Skin epidermis (tissue), 12 donors: ENCODE results near the gene ICA1.
"Not testable (repeated sequence)": the region's sequence is repeated elsewhere in the genome, so short reads cannot be mapped to it uniquely, and the experiment has no call there.

ENCODE experiments used
- H3K27ac ChIP-seq, 21 experiments: fragments of 200-600 bp; sonication (generic) in 11 of 21; one replicate each; pipeline ENCODE4 v1.5.0; 2020; ENCODE audit warnings: mild to moderate bottlenecking in 3 of 21, inconsistent platforms in 2 of 21, moderate library complexity in 2 of 21
- H3K4me3 ChIP-seq, 7 experiments: fragments of 200-600 bp; sonication (generic) in 2 of 7; one replicate each; pipeline ENCODE4 v1.5.0; 2020; ENCODE audit warnings: inconsistent platforms in 2 of 7, mild to moderate bottlenecking in 2 of 7, moderate library complexity in 1 of 7

ICA1 gene

GRCh38 chr7:8261711-8262695 is at the start of gene ICA1:
TSS of gene ICA1 (minus strand) at chr7:8262167. CDS start at chr7:8235926, 26,241 bp downstream.
- H3K27ac ChIP-seq: peak within 1 kb of the TSS in 20 of 21 experiments; percentile 27 to 89 (median 79)
- H3K4me3 ChIP-seq: peak within 1 kb of the TSS; percentile 56 to 77 (median 71)

DNA sequence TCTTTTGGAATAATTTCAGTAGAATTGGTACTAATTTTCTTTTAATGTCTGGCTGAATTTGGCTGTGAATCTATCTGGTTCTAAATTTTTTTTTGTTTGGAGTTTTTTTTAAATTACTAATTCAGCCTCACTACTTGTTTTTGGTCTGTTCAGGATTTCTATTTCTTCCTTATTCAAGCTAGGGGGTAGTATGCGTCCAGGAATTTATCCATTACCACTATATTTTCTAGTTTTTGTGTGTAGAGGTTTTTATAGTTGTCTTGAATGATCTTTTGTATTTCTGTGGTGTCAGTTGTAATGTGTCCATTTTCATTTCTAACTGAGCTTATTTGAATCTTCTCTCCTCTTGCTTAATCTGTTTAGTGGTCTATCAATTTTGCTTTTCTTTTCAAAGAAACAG is 48.9 kb upstream of the ICA1 start:
- H3K27ac ChIP-seq: no peak overlapping the region
- no peak overlapping the region for H3K4me3 ChIP-seq

DNA sequence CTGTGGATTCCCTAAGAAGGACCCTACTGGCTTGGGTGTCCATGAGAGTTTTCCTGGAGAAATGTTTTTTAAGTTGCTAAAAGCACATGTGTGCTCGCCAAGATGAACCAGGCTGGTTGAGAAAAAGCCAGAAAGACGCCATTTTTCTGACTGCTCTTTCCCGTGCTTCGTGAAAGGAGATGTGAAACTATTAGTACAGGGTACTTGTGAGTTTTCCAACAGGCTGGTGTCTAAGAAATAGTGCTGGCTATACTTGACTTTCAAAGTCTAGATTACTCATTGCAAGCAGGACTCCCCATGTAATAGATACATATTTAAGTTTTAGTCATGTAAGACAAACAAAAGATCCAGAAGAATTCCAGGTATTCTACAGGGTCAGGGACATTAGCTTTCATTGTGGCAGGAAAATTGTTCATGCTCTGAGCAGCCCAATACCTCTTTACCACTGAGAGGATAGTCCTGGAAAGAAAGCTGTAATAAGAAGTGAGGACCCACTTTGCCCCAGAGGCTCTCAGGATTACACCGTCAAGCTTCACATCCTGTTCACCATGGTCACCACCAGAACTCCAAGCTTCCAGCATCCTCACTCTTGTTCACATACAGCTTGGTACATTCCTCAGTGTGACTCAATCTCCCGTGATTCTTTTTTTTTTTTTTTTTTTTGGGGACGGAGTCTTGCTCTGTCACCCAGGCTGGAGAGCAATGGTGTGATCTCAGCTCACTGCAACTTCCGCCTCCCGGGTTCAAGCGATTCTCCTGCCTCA is 43.8 kb upstream of the ICA1 start:
- Histone ChIP-seq H3K4me3 (no peak overlapping the region), H3K27ac (no peak overlapping the region)

GRCh38 chr7:8305104-8305503 is 43.1 kb upstream of the ICA1 start:
- Histone ChIP-seq H3K4me3 (no peak overlapping the region), H3K27ac (no peak overlapping the region)

GRCh38 chr7:8303904-8304528 is 42.0 kb upstream of the ICA1 start:
- no peak overlapping the region for H3K4me3 ChIP-seq
- no peak overlapping the region for H3K27ac ChIP-seq

DNA sequence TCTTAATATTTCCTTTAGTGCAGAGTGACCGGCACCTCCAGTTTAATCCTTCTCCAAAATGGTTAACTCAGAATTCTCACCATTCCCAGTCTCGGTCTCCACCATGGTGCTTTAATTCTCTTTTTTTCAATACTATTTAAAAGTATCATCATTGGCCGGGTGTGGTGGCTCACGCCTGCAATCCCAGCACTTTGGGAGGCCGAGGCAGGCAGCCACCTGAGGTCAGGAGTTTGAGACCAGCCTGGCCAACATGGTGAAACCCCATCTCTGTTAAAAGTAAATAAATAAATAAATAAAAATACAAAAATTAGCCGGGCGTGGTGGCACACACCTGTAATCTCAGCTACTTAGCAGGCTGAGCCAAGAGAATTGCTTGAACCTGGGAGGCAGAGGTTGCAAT is 35.1 kb upstream of the ICA1 start:
- not testable (repeated sequence) for H3K27ac ChIP-seq, H3K4me3 ChIP-seq

DNA sequence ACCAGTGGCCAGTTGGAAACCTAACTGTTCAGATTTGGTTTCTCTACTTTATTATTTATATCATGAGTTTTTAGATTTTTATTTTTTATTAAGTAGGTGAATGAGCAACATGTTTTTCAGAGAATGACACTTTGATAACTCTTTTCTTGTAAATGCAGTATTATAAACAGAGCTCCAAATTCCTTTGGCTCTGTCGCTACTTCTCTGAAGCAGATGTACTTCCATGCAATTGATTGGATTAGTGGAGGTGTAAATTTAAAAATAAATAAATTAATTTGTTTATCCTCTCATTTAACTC is 34.3 kb upstream of the ICA1 start:
- Histone ChIP-seq H3K4me3 (no peak overlapping the region), H3K27ac (no peak overlapping the region)

DNA sequence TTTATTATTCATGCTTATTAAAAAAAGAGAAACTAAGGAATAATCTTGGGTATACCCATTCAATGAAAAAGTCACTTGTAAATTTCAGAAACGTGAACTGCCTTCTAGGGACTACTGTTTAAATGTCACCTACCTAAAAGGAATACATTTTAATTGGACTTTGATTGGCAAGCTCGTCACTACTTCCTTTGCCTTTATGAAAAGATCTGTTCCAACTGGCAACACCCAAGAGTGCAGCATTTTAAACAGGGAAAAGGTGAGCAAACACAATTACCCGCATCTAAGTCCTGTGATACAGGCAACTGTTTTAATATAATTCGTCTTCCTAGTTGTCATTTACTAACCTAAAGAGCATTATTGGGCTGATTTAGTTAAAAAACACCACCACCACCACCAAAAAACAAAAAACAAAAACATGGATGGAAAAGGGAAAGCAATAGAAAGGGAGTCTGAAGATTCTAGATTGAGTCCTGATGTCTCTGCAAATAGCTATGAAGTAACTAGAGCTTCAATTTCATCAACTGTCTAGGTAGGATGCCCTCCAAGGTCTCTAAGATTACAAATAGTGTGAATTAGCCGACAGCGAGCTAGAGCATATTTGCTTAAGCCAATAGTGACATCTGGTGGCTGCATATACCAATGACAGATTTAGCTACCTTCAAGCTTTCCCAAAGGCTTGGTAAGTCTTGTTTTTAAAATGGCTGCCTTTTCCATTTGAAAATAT is 33.8 kb upstream of the ICA1 start:
- H3K27ac ChIP-seq: no peak overlapping the region
- H3K4me3 ChIP-seq: no peak overlapping the region

- H3K27ac ChIP-seq: peak overlapping the region in 1 of 21 experiments; percentile 45
- no peak overlapping the region for H3K4me3 ChIP-seq
These were observed 29.6 kb upstream of the ICA1 start for GRCh38 chr7:8291397-8292141.

GRCh38 chr7:8290645-8291308 is 28.8 kb upstream of the ICA1 start:
- Histone ChIP-seq H3K4me3 (no peak overlapping the region), H3K27ac (no peak overlapping the region)

- Histone ChIP-seq H3K4me3 (no peak overlapping the region), H3K27ac (no peak overlapping the region)
These were observed 24.2 kb upstream of the ICA1 start for GRCh38 chr7:8286118-8286517.

- H3K27ac ChIP-seq: peak overlapping the region in 1 of 21 experiments; percentile 5
- H3K4me3 ChIP-seq: no peak overlapping the region
These were observed 23.2 kb upstream of the ICA1 start for GRCh38 chr7:8285155-8285554.

DNA sequence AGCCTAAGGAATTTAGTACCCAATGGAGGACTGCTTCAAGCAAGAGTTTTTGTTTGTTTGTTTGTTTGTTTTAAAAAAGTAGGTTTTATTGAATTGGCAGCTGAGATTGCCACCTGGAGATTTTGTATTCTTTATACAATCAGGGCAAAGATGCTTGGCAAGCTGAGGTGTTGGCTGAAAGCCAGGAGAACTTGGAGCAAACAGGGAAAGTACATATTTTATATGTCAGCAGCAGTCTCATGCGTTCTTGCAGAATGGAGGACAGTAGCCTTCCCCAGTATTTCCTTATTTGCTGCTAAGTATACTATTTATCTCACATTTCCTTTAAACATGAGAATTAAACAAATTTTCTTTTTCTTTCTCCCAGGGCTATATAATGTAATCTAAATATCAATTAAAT is 22.6 kb upstream of the ICA1 start:
- no peak overlapping the region for H3K4me3 ChIP-seq
- no peak overlapping the region for H3K27ac ChIP-seq

DNA sequence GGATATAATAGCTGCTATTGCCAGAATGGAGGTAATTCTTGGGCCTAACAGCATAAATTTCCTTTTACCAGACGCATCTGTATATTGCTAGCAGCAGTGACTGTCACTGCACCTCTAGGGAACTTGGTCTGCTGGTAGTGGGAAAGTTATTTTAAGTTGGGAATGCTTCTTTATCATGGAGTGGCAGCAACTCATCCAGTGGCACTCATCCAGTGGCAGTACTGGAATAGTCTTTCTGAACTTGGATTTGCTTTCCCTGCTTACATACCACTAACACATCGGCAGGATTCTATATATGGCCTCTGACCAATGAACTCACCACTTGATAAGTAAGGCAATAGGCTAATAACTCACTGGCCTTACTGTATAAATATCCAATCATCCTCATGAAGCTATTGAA is 22.0 kb upstream of the ICA1 start:
- peak overlapping the region in 1 of 21 experiments; percentile 63 for H3K27ac ChIP-seq
- H3K4me3 ChIP-seq: no peak overlapping the region

- H3K4me3 ChIP-seq: no peak overlapping the region
- H3K27ac ChIP-seq: no peak overlapping the region
These were observed 20.9 kb upstream of the ICA1 start for GRCh38 chr7:8282871-8283270.

DNA sequence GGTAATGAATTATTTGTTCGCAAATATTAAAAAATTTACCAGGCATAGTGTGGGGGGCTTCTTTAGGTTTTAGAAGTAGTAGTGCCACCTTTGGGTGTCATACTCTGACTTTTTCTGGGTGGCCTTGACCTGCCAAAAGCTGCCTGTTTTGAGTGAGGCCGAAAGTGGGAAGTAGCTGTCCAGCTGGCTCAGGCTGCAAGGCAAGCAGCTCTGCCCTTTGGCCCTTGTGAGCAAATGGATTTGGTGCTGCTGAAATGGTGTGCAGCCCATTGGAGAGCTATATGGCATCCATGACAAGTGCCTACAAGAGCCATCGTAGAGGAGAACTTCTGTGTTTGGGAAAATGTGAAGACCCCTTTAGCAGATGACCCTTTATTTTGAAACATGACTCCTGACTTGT is 20.2 kb upstream of the ICA1 start:
- Histone ChIP-seq H3K4me3 (no peak overlapping the region), H3K27ac (no peak overlapping the region)

DNA sequence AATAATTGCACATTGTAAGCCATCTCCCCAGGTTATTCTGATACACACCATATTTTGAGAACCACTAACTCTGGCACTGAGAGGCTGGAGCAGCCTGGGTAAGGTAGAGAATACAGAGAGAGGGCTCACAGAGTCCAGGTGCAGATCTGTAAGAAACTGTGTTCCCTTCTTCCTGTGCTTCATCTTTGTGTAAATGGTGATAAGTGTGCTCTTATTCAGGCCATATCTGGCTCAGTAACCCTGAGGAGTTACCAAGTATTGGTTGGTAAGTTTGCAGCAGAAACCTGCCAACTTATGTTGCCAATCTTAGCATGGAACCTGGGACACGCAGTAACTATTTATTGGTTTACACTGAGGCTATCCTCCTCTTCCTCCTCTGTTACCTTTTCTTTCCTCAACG is 16.2 kb upstream of the ICA1 start:
- Histone ChIP-seq H3K4me3 (no peak overlapping the region), H3K27ac (no peak overlapping the region)

DNA sequence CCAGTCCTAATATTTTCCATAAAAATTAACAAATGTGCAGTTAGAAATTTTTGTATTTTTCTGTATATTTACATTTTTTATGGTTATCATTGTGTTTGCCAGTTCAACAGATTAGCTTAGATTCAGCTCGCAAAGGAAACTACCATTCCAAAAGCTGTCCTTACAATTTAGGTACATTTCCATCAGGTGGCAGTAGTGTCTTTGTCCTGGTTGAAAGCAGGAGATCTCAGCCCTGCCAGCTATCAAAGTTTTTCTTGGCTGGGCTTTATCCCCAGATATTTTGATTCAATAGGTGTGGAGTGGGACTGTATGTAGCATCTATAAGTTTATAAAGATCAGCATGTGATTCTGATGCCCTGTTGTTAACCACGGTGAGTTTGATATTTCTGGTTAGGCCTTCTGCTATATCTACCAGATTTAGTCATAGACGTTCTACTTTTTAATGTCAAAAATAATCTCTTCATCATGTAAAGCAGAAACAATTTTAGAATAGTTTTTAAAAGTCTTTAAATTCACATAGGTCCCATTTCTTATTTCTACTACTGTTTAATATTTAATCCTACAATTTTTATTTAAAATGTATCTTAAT is 15.5 kb upstream of the ICA1 start:
- Histone ChIP-seq H3K27ac (no peak overlapping the region), H3K4me3 (no peak overlapping the region)
